GM23338 (cell line): Measurements from ENCODE around the gene SOWAHB.

Experiments
- CTCF ChIP-seq, 2 experiments: fragments of 200-600 bp in 1 of 2; sonication (generic) in 1 of 2; conservative IDR thresholded peaks; 2 replicates each; pipeline versions ENCODE4 v1.5.1 to v1.6.1; 2016 to 2017; ENCODE audit warnings: antibody characterized with exemption in 2 of 2, low read depth in 2 of 2, mild to moderate bottlenecking in 2 of 2, moderate library complexity in 1 of 2
- ETS1 ChIP-seq: IDR thresholded peaks from 2 replicates; pipeline ENCODE4 v1.6.1; 2016; ENCODE audit warnings: antibody characterized with exemption
- EZH2 ChIP-seq: fragments of 200-600 bp; sonication (generic); IDR thresholded peaks from one replicate; pipeline ENCODE4 v1.8.0; 2017; ENCODE audit warnings: antibody characterized with exemption, mild to moderate bottlenecking, low read depth; ENCODE audit not compliant: unreplicated experiment
- POLR2AphosphoS5 ChIP-seq: IDR thresholded peaks from 2 replicates; pipeline ENCODE4 v1.6.1; 2016; ENCODE audit warnings: antibody characterized with exemption, low read depth
- REST ChIP-seq: IDR thresholded peaks from one replicate; pipeline ENCODE4 v1.6.1; 2018; ENCODE audit warnings: antibody characterized with exemption; ENCODE audit not compliant: unreplicated experiment
- STAT1 ChIP-seq: IDR thresholded peaks from one replicate; pipeline ENCODE4 v1.6.1; 2016; ENCODE audit warnings: antibody characterized with exemption; ENCODE audit not compliant: unreplicated experiment

- TF ChIP-seq REST (no peak), STAT1 (no peak), CTCF (conservative IDR thresholded peaks at IDR 0.05; ENCODE audit: low read depth in 2 of 2) (no peak), POLR2AphosphoS5 (no peak), EZH2 (no peak), ETS1 (no peak)
These were observed 28.9 kb upstream of the SOWAHB start for GRCh38 chr4:76926841-76927240.
